ENCODE results near the gene SERTAD2. TPM values are rescaled to one million over a fixed set of nuclear protein-coding genes. Genes with fewer than 3 reads are reported as not detected.

Gene SERTAD2
- total RNA-seq, 1 experiment from 2014 or later, result 19.8 TPM

DNA sequence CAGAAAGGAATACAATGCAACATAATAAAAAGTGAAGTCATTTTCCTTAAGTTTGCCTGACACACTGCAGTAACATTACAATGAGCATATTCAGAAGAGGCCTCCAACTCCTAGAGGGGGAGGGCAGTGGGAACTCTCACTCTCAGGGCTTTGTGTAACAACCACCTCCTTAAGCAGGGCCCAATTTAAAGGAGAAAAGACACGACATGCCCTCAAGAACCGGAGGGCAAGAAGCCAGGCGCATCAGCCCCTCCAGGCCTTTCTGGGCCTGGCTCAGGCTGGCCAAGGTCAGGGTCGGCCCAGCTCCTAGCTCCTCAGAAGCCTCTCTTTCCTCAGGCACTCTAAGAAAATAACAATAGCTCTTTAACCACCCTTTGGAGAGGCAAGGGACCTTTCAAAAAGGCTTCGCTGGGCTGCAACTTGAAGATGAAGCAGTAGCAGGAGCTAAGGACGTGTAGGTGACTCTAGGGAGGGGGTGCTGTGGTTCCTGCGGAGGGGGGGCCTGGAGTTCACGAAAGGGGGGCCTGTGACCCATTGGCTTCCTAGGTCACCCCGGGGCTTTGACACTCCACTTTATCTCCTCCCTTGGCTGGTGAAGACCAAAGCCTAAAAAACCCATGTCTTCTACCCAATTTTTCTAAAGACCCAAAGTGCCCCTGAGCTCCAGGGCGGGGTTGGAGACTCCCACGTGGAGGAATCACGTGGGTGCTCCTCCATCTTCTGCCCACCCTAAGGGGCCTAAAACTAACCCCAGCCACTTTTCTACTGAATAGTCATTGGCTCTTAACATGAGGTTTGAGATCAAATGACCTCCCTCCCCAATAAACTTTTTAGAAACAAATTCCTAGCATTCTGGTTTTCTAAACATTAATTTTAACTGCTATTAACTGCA, 13.3 kb downstream of the SERTAD2 start:
- BruUV-seq (replicated peaks), result no TSS peak
- CTCF ChIA-PET, result no interaction called here
- Histone ChIP-seq H3K27me3 (ENCODE audit: low read length) (no peaks in the 10 kb centered on the region), H3K36me3 (ENCODE audit: low read depth, low read length) (peaks cover 31% of the 10 kb centered on the region), H2AFZ (ENCODE audit: low read length) (no peak overlapping the region), H3K9ac (ENCODE audit: low read length) (no peak overlapping the region), H3K4me1 (ENCODE audit: insufficient read depth, low read length) (peaks cover 73% of the 10 kb centered on the region), H3K79me2 (ENCODE audit: low read length) (peaks cover 100% of the 10 kb centered on the region), H3F3A (ENCODE audit: low read length, unreplicated experiment) (peaks cover 2% of the 10 kb centered on the region), H3K27ac (ENCODE audit: low read length) (peak overlapping the region; percentile 21; the same call in 1 of the 2 replicates), H4K20me1 (ENCODE audit: low read length) (peaks cover 35% of the 10 kb centered on the region), H3K4me2 (ENCODE audit: low read length) (no peak overlapping the region), H3K4me3 (ENCODE audit: low read length) (no peak overlapping the region), H3K9me3 (ENCODE audit: low read length) (no peaks in the 10 kb centered on the region), H3K9me2 (replicated peaks; ENCODE audit: low read length) (no peaks in the 10 kb centered on the region)
- no peak for ATAC-seq
- POLR2A ChIA-PET (ENCODE audit: unreplicated experiment), result interaction anchor here (0.5 kb wide), 1 partner anchor 26 kb away, joined by 4 read pairs; no protein-coding TSS in a partner anchor
- intact Hi-C loops (cut with micrococcal nuclease), result loop anchor here (5.0 kb wide), 1 partner anchor 118 kb away; the partner anchor contains the start of gene AFTPH
- TF ChIP-seq EZH2 (IDR thresholded peaks at IDR 0.05; ENCODE audit: low read length, unreplicated experiment), result no peak
- TF ChIP-seq EZH2phosphoT487 (IDR thresholded peaks at IDR 0.05; ENCODE audit: borderline replicate concordance, low read length), result no peak
- TF ChIP-seq, protein P1, sequence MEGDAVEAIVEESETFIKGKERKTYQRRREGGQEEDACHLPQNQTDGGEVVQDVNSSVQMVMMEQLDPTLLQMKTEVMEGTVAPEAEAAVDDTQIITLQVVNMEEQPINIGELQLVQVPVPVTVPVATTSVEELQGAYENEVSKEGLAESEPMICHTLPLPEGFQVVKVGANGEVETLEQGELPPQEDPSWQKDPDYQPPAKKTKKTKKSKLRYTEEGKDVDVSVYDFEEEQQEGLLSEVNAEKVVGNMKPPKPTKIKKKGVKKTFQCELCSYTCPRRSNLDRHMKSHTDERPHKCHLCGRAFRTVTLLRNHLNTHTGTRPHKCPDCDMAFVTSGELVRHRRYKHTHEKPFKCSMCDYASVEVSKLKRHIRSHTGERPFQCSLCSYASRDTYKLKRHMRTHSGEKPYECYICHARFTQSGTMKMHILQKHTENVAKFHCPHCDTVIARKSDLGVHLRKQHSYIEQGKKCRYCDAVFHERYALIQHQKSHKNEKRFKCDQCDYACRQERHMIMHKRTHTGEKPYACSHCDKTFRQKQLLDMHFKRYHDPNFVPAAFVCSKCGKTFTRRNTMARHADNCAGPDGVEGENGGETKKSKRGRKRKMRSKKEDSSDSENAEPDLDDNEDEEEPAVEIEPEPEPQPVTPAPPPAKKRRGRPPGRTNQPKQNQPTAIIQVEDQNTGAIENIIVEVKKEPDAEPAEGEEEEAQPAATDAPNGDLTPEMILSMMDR (conservative IDR thresholded peaks at IDR 0.05; ENCODE audit: low read depth, low read length), result no peak
- DNase-seq, result peak; percentile 17

DNA sequence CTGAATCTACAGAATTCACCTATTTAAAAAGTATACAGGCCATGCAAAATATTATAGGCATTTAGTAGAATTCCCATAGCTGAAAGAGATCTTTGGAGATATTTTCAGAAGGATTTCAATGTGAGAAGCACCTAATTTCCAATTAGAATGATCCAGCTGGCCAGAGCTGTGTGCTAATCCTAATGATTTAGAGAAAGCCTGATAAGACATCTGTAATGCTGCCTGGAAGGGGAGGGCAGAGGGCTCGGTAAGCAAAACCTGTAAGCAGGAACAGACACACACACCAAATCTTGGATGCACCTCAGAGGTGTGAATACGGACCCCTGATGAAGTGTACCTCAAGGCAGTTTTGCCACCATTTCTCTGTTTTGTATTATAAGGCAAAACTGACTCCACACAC, 14.0 kb downstream of the SERTAD2 start:
- DNase-seq, result no peak
- peaks cover 99% of the 10 kb centered on the region for H3K79me2 ChIP-seq (ENCODE audit: low read length)
- no peak overlapping the region for H2AFZ ChIP-seq (ENCODE audit: low read length)
- peaks cover 67% of the 10 kb centered on the region for H3K4me1 ChIP-seq (ENCODE audit: insufficient read depth, low read length)
- peaks cover 38% of the 10 kb centered on the region for H4K20me1 ChIP-seq (ENCODE audit: low read length)
- ChIA-PET POLR2A (ENCODE audit: unreplicated experiment) (interaction anchor here (0.5 to 0.7 kb wide), 2 partner anchors 25 to 158 kb away, joined by 3 to 4 read pairs; no protein-coding TSS in a partner anchor), CTCF (no interaction called here)
- intact Hi-C loops (cut with micrococcal nuclease), result loop anchor here (5.0 kb wide), 1 partner anchor 117 kb away; the partner anchor contains the start of gene AFTPH
- peaks cover 37% of the 10 kb centered on the region for H3K36me3 ChIP-seq (ENCODE audit: low read depth, low read length)
- H3K27ac ChIP-seq (ENCODE audit: low read length), result peak overlapping the region; percentile 21; the same call in 1 of the 2 replicates
- H3K4me2 ChIP-seq (ENCODE audit: low read length), result 0 out of 2 replicates have a peak overlapping the region, but pooled peaks have one; percentile 17
- H3K9ac ChIP-seq (ENCODE audit: low read length), result no peak overlapping the region
- no peaks in the 10 kb centered on the region for H3K27me3 ChIP-seq (ENCODE audit: low read length)
- no peak overlapping the region for H3K4me3 ChIP-seq (ENCODE audit: low read length)
- no peaks in the 10 kb centered on the region for H3F3A ChIP-seq (ENCODE audit: low read length, unreplicated experiment)
- no peak for ATAC-seq
- BruUV-seq (replicated peaks), result no TSS peak
- H3K9me2 ChIP-seq (replicated peaks; ENCODE audit: low read length), result no peaks in the 10 kb centered on the region
- no peaks in the 10 kb centered on the region for H3K9me3 ChIP-seq (ENCODE audit: low read length)
- TF ChIP-seq EZH2phosphoT487 (IDR thresholded peaks at IDR 0.05; ENCODE audit: borderline replicate concordance, low read length), result no peak
- TF ChIP-seq EZH2 (IDR thresholded peaks at IDR 0.05; ENCODE audit: low read length, unreplicated experiment), result no peak

DNA sequence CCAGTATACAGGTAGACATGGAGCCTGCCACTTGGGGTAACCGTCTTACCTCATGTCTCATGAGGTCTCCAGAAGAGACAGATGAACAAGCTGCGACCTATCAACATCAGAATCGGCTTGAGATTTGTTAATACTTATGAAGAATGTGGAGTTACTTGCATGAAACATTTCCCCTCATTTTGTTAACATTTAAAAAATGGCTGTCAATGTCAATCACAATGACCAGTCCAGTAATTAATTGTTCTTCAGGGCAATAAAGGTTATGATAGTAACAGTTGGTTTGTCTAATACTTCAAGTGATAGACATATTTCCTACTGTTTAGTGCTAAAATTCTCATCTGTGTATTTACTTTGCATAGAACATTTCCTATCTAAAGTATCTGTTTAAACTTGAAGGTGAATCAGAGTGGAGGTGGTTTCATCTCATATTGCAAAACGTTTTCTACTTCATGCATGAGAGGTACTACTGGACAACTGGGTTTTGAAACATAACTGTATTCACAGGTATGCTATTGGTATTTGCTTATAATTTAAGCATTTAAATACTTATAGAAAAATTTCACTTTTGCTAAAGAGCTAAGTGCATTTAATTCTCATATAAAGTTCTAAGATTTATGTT, 15.1 kb downstream of the SERTAD2 start:
- H3K9me2 ChIP-seq (replicated peaks; ENCODE audit: low read length), result no peaks in the 10 kb centered on the region
- no peaks in the 10 kb centered on the region for H3K27me3 ChIP-seq (ENCODE audit: low read length)
- H3K9me3 ChIP-seq (ENCODE audit: low read length), result no peaks in the 10 kb centered on the region
- no peak overlapping the region for H3K4me3 ChIP-seq (ENCODE audit: low read length)
- TF ChIP-seq EZH2 (IDR thresholded peaks at IDR 0.05; ENCODE audit: low read length, unreplicated experiment) (no peak), EZH2phosphoT487 (IDR thresholded peaks at IDR 0.05; ENCODE audit: borderline replicate concordance, low read length) (no peak)
- TF ChIP-seq, protein P1 (conservative IDR thresholded peaks at IDR 0.05; ENCODE audit: low read depth, low read length), result no peak
- POLR2A ChIA-PET (ENCODE audit: unreplicated experiment), result no interaction called here
- CTCF ChIA-PET, result no interaction called here
- no peak overlapping the region for H3K27ac ChIP-seq (ENCODE audit: low read length)
- peaks cover 44% of the 10 kb centered on the region for H3K36me3 ChIP-seq (ENCODE audit: low read depth, low read length)
- ATAC-seq (no peak), DNase-seq (peak; percentile 41)
- peaks cover 97% of the 10 kb centered on the region for H3K79me2 ChIP-seq (ENCODE audit: low read length)
- H3K9ac ChIP-seq (ENCODE audit: low read length), result no peak overlapping the region
- peak overlapping the region; percentile 17 for H3K4me2 ChIP-seq (ENCODE audit: low read length)
- no peaks in the 10 kb centered on the region for H3F3A ChIP-seq (ENCODE audit: low read length, unreplicated experiment)
- peaks cover 39% of the 10 kb centered on the region for H4K20me1 ChIP-seq (ENCODE audit: low read length)
- H3K4me1 ChIP-seq (ENCODE audit: insufficient read depth, low read length), result peaks cover 56% of the 10 kb centered on the region
- no peak overlapping the region for H2AFZ ChIP-seq (ENCODE audit: low read length)
- intact Hi-C loops (cut with micrococcal nuclease), result no loop called here
- no TSS peak for BruUV-seq (replicated peaks)

Data from PC-3 (cell line).